Activated CD4-positive, alpha-beta memory T cell treated with anti-CD3 and anti-CD28 coated beads for 36 hours (primary cell): ENCODE results near the gene TBX2. TPM values are rescaled to one million over a fixed set of nuclear protein-coding genes. Genes with fewer than 3 reads are reported as not detected.

Experiments used
- CTCF ChIA-PET: fragments of 350-600 bp; sonication (Branson Sonifier 250); formaldehyde crosslinking; loops from one replicate; lab custom pipeline; 2021; ENCODE audit warnings: antibody characterized with exemption, inconsistent platforms; lab: Charles Lee
- POLR2A ChIA-PET: fragments of 350-600 bp; sonication (Branson Sonifier 250); formaldehyde crosslinking; loops from one replicate; lab custom pipeline; 2021; ENCODE audit warnings: antibody characterized with exemption; lab: Charles Lee
- DNase-seq: peaks from one replicate; pipeline ENCODE4 v3.0.0-alpha.2; 2020
- H3K27ac Mint-ChIP-seq: one replicate; pipeline ENCODE4 v1.8.0; 2021; ENCODE audit warnings: mixed read lengths
- H3K27me3 Mint-ChIP-seq: one replicate; pipeline ENCODE4 v1.8.0; 2021; ENCODE audit warnings: mixed read lengths
- H3K36me3 Mint-ChIP-seq: one replicate; pipeline ENCODE4 v1.8.0; 2021; ENCODE audit warnings: mixed read lengths
- H3K4me1 Mint-ChIP-seq: one replicate; pipeline ENCODE4 v1.8.0; 2021; ENCODE audit warnings: low read depth, mixed read lengths
- H3K4me3 Mint-ChIP-seq: one replicate; pipeline ENCODE4 v1.8.0; 2021; ENCODE audit warnings: mild to moderate bottlenecking, mixed read lengths
- H3K9me3 Mint-ChIP-seq: one replicate; pipeline ENCODE4 v1.8.0; 2021; ENCODE audit warnings: mixed read lengths
- intact Hi-C: fragments of 100-400 bp; cut with micrococcal nuclease; formaldehyde crosslinking; loops from one replicate; pipeline ENCODE4 v1.15.1; 2023
- total RNA-seq, 2 experiments: library from RNA; stranded (reverse); gene quantifications; one replicate each; pipeline ENCODE4 v1.2.3, GENCODE V29; 2021

The TBX2 gene
- total RNA-seq, 2 experiments from 2014 or later, result 0.05 TPM; not detected in 1

GRCh38 chr17:61372436-61372835 is 27.2 kb upstream of the TBX2 start:
- intact Hi-C loops, result no loop called here
- no peak overlapping the region for H3K27ac Mint-ChIP-seq
- no peaks in the 10 kb centered on the region for H3K9me3 Mint-ChIP-seq
- DNase-seq, result no peak
- no peaks in the 10 kb centered on the region for H3K36me3 Mint-ChIP-seq
- CTCF ChIA-PET, result no interaction called here
- H3K4me3 Mint-ChIP-seq, result no peak overlapping the region
- no peaks in the 10 kb centered on the region for H3K27me3 Mint-ChIP-seq
- H3K4me1 Mint-ChIP-seq, result no peaks in the 10 kb centered on the region
- POLR2A ChIA-PET, result no interaction called here

DNA sequence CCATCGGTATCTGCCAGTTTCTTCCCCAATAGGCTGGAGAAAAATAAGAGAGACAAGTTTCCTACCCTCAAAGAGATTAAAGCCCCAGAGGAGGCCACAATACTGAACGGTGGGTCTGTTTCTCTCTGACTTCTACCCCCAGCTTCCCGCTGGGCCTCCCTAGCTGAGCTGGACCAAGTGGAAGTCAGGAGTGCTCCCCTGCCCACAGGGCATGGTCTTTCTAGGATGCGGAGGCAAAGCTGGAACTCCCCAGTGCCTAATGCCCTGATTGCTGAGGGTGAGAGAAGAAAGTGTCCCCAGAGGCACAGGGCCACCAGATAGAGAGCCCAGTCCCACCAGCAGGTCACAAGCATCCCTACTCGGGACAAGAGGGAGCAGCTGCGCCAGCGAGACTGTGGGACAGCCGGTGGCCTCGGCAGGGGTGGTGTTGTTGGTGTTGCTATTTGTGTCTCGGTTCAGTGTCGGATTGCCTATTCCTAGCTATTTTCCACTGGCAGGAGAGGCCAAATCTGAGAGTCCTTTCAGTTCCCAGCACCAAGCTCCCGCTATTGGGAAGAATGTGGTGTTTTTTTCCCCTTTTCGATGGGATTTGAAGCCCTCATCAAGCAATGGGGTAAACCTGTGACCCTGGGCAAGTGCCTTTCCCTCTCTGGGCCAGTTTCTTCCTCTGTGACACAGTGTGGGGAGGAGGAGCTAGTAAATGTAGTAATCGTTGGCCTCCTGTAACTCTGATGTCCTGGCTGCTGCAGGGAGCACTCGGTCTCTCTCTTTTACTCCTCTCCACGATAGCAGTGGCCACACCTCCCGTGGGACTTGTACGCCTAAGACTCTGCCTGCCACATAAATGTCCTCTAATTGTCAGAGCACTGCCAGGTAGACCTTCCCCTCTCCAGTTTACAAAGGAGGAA is 22.5 kb upstream of the TBX2 start:
- Mint-ChIP-seq H3K9me3 (no peaks in the 10 kb centered on the region), H3K27me3 (no peaks in the 10 kb centered on the region), H3K36me3 (no peaks in the 10 kb centered on the region), H3K4me3 (no peak overlapping the region), H3K27ac (no peak overlapping the region), H3K4me1 (no peaks in the 10 kb centered on the region)
- intact Hi-C loops, result no loop called here
- DNase-seq, result no peak
- CTCF ChIA-PET, result no interaction called here
- POLR2A ChIA-PET, result no interaction called here

DNA sequence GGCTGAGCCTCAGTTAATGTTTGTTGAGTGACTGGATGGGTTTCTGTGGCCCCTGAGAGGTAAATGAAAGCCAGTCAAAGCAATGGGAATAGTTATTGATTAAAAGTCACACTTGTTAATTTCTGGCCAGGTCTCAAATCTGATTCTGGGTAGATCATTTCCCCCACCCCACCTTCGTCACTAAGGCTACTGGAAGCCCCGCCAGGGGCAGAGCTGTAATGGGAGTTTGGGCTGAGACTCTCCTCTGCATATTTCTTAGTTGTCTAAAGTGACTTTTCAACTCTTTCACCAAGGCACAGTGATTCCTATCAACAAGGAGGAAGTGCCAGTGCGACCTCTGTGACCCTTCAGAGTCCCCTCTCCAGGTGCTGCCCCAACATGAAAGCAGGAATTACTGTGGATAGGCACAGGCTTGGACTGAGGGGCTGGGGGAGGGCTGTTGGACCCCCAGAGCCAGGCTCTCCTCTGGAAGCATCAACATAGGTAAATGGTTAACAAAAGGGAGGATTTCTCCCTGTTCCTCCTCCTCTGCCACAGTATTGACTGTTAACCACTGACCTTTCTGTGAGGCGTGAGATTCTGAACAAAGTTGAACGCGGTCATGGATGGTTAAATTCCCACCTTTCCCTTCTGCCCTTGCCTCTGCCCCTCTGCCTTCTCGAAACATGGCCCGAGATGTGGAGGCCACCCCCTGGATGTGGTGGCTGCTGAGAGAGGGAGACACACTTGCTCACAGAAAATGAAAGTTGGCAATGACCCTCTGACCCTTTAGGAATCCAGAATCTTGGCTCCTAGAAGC is 20.8 kb upstream of the TBX2 start:
- ChIA-PET CTCF (interaction anchor here (1.2 kb wide), 1 partner anchor 358 kb away, joined by 3 read pairs; no protein-coding TSS in a partner anchor), POLR2A (no interaction called here)
- no peaks in the 10 kb centered on the region for H3K4me1 Mint-ChIP-seq
- no peaks in the 10 kb centered on the region for H3K9me3 Mint-ChIP-seq
- no peak overlapping the region for H3K27ac Mint-ChIP-seq
- no peaks in the 10 kb centered on the region for H3K36me3 Mint-ChIP-seq
- no peak for DNase-seq
- intact Hi-C loops, result no loop called here
- no peaks in the 10 kb centered on the region for H3K27me3 Mint-ChIP-seq
- no peak overlapping the region for H3K4me3 Mint-ChIP-seq

DNA sequence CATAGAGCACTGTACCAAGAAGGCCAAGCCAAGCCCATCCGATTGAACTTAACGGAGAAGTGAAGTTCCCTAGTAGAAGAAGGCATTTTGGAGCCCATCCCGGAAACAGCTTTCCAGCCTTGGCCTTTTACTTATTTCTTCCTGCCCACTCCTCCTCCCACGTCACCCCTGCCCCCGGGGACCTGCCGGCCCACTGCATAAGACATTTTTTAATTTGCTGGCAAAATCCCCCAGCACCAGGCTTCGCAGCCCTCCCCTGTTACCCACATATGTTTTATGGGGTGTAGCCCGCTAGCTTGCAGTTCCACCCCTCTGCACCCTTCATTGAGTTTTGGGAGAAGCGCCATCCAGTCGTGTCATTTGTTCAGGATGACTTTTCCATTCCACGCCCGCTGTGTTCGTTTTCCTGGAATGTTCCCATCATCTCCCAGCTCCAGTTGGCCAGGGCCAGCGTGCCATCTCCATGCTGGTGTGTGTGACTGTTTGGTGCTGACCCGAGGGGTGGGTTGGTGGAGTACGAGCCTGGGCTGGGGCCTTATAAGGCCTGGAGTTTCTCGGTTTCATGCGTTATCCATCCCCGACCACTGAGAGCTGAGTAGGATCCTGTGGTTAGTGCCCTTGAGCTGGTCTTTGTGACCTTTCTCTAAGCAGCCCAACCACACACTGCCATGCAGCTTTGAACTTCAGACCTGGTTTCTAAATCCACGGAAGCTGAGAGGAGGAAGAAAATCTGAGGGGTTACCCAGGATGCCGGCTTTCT is 20.0 kb upstream of the TBX2 start:
- Mint-ChIP-seq H3K9me3 (no peaks in the 10 kb centered on the region), H3K27ac (no peak overlapping the region), H3K4me3 (no peak overlapping the region), H3K27me3 (no peaks in the 10 kb centered on the region), H3K4me1 (no peaks in the 10 kb centered on the region), H3K36me3 (no peaks in the 10 kb centered on the region)
- POLR2A ChIA-PET, result no interaction called here
- CTCF ChIA-PET, result interaction anchor here (0.7 to 1.2 kb wide), 2 partner anchors 10 to 359 kb away, joined by 3 read pairs; no protein-coding TSS in a partner anchor
- intact Hi-C loops, result no loop called here
- DNase-seq, result no peak

GRCh38 chr17:61380217-61380835 is 19.3 kb upstream of the TBX2 start:
- H3K4me1 Mint-ChIP-seq, result no peaks in the 10 kb centered on the region
- intact Hi-C loops, result no loop called here
- DNase-seq, result no peak
- ChIA-PET POLR2A (no interaction called here), CTCF (interaction anchor here (0.7 to 1.2 kb wide), 2 partner anchors 10 to 360 kb away, joined by 3 read pairs; no protein-coding TSS in a partner anchor)
- no peaks in the 10 kb centered on the region for H3K27me3 Mint-ChIP-seq
- H3K27ac Mint-ChIP-seq, result no peak overlapping the region
- H3K9me3 Mint-ChIP-seq, result no peaks in the 10 kb centered on the region
- H3K4me3 Mint-ChIP-seq, result no peak overlapping the region
- H3K36me3 Mint-ChIP-seq, result no peaks in the 10 kb centered on the region

DNA sequence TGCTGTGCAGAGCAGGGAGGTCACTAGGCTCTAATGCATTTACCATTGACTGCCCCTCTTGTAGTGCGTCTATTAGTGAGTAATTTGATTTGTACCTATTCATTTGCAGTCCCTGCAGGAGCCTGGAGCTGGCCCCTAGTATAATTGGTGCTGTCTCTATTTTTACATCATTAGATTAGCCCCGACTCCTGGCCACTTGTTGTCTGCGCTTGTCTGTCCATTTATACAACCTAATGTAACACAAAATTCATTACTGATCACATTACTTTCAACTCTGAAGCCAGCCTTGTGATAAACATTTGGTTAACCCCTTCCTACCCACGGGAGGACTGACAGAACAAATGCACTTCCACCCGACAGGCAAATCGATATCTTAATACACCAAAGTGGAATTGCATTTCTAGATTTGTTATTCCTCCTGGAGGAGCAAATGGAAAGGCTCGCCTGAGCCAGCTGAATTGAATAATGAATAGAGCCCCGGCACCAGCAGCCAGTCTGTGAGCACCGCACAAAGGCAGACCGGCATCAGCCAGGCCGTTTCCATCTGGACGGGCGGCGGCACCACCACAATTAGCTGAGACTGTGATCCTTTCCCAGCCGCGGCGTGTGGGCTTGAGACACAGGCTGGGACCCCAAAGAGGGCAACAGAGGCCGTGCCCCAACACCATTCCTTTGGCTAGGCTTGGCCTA is 18.7 kb upstream of the TBX2 start:
- no peak for DNase-seq
- Mint-ChIP-seq H3K36me3 (no peaks in the 10 kb centered on the region), H3K9me3 (no peaks in the 10 kb centered on the region), H3K4me1 (no peaks in the 10 kb centered on the region), H3K27ac (no peak overlapping the region), H3K27me3 (no peaks in the 10 kb centered on the region), H3K4me3 (no peak overlapping the region)
- intact Hi-C loops, result no loop called here
- POLR2A ChIA-PET, result no interaction called here
- CTCF ChIA-PET, result no interaction called here

- no peak for DNase-seq
- Mint-ChIP-seq H3K9me3 (no peaks in the 10 kb centered on the region), H3K4me3 (no peak overlapping the region), H3K27me3 (no peaks in the 10 kb centered on the region), H3K27ac (no peak overlapping the region), H3K36me3 (no peaks in the 10 kb centered on the region), H3K4me1 (no peaks in the 10 kb centered on the region)
- ChIA-PET CTCF (no interaction called here), POLR2A (interaction anchor here (0.7 kb wide), 1 partner anchor 26 kb away, joined by 3 read pairs; no protein-coding TSS in a partner anchor)
- intact Hi-C loops, result no loop called here
Observed at GRCh38 chr17:61381537-61381936, 18.1 kb upstream of the TBX2 start.

- Mint-ChIP-seq H3K27me3 (no peaks in the 10 kb centered on the region), H3K4me1 (no peaks in the 10 kb centered on the region), H3K36me3 (no peaks in the 10 kb centered on the region), H3K4me3 (no peak overlapping the region), H3K27ac (no peak overlapping the region), H3K9me3 (no peaks in the 10 kb centered on the region)
- ChIA-PET CTCF (interaction anchor here (0.6 to 1.1 kb wide), 2 partner anchors 29 to 702 kb away, joined by 3 read pairs; no protein-coding TSS in a partner anchor), POLR2A (no interaction called here)
- intact Hi-C loops, result no loop called here
- no peak for DNase-seq
Observed at GRCh38 chr17:61382796-61383688, 16.6 kb upstream of the TBX2 start.

GRCh38 chr17:61383689-61384201 is 15.9 kb upstream of the TBX2 start:
- no peak for DNase-seq
- H3K4me3 Mint-ChIP-seq, result no peak overlapping the region
- H3K9me3 Mint-ChIP-seq, result no peaks in the 10 kb centered on the region
- no peaks in the 10 kb centered on the region for H3K4me1 Mint-ChIP-seq
- H3K36me3 Mint-ChIP-seq, result no peaks in the 10 kb centered on the region
- intact Hi-C loops, result no loop called here
- H3K27me3 Mint-ChIP-seq, result no peaks in the 10 kb centered on the region
- no peak overlapping the region for H3K27ac Mint-ChIP-seq
- POLR2A ChIA-PET, result no interaction called here
- CTCF ChIA-PET, result interaction anchor here (1.1 kb wide), 1 partner anchor 28 kb away, joined by 3 read pairs; no protein-coding TSS in a partner anchor

DNA sequence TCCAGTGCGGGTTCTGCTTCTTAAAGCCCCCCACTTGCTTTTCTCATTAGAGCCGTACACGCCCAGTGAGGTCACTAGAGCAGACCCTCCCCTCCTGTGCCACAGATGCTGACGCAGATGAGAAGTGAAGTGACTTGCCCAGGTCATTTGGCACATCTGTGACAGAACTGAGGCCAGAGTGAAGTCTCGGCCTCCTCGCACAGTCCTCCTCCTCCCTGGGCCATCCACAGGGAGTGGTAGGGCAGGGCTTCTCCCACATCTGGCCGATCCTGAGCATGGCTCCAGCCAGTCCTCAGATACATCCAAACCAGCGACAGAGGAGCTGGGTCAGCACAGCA is 15.3 kb upstream of the TBX2 start:
- H3K36me3 Mint-ChIP-seq, result no peaks in the 10 kb centered on the region
- H3K4me1 Mint-ChIP-seq, result peaks cover 2% of the 10 kb centered on the region
- intact Hi-C loops, result no loop called here
- H3K4me3 Mint-ChIP-seq, result no peak overlapping the region
- DNase-seq, result no peak
- H3K27ac Mint-ChIP-seq, result no peak overlapping the region
- ChIA-PET CTCF (interaction anchor here (1.1 kb wide), 1 partner anchor 28 kb away, joined by 3 read pairs; no protein-coding TSS in a partner anchor), POLR2A (no interaction called here)
- H3K9me3 Mint-ChIP-seq, result no peaks in the 10 kb centered on the region
- peaks cover 2% of the 10 kb centered on the region for H3K27me3 Mint-ChIP-seq
